Adipose tissue (tissue), 3 donors: ENCODE measurements around the gene PKP4. TPM values are rescaled to one million over a fixed set of nuclear protein-coding genes. Genes with fewer than 3 reads are reported as not detected.

Experiments
- H3K27ac ChIP-seq: one replicate; pipeline ENCODE4 v1.5.1; 2013; ENCODE audit warnings: low read depth, low read length
- WGBS, 3 donors: extraction: QIAGEN DNeasy Blood & Tissue Kit; methylation state at CpG; one replicate each; pipeline ENCODE4 v1.1.7; 2013; 5-methylcytosine and 5-hydroxymethylcytosine counted together
- polyA plus RNA-seq, 3 donors: library from polyadenylated mRNA; stranded (reverse); fragments of 200-250 nt; gene quantifications; one replicate each; pipeline ENCODE4 v1.2.3, GENCODE V29; 2013
- donor health status: healthy with polysubstance abuse.
- donor health status: Bipolar disorder and iron deficiency.
- donor health status: healthy.

The PKP4 gene
- polyA plus RNA-seq, 3 donors, result 11.5 to 35.2 (median 25.9) TPM

DNA sequence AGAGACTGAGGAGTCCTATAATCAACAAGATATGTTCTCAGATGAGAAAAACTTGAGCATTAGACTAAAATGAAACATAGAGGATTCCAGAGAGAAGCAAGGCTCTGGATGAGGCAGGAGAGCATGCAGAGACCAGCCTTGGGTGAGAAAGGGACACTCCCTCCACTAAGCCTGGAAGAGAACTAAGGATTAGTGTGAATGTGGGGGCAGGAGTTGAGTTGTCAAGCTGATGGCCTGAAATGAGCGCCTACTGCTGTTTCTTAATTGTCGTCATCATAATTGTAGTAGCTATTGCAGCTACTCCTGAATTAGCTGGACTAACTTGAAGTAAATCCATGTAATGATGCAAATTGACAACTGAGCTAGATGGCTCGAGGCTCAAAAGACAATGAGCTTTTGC, 114.1 kb downstream of the PKP4 start:
- WGBS, 3 donors, result 96 to 100% (median 99%) methylated on average over 3 of the region's 3 CpGs

GRCh38 chr2:158573739-158574138, 117.0 kb downstream of the PKP4 start:
- WGBS, 3 donors, result 73 to 94% (median 88%) methylated on average over 1 of the region's 1 CpG
- no peak overlapping the region for H3K27ac ChIP-seq

More for the DNA sequence above, 114.1 kb downstream of the PKP4 start:
- no peak overlapping the region for H3K27ac ChIP-seq

- H3K27ac ChIP-seq, result no peak overlapping the region
- WGBS, 3 donors, result 36 to 75% (median 67%) methylated on average over 2 of the region's 2 CpGs
Observed at GRCh38 chr2:158575051-158575635, 118.4 kb downstream of the PKP4 start.

DNA sequence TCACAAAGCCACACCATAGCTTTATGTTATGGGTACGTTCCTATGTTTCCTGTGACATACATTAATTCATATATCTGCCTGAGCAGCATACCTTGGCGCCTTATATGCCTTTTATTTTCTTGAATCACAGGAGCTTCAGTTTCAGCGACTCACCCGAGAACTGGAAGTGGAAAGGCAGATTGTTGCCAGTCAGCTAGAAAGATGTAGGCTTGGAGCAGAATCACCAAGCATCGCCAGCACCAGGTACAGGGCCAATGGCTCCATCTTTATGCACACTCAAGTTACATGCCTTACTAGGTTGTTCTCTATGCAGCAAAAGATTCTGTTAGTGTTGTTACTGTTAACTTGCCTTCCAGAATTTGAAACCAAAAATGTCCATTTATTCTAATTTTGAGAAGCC, 120.4 kb downstream of the PKP4 start:
- WGBS, 3 donors, result 96 to 98% (median 97%) methylated on average over 5 of the region's 5 CpGs
- H3K27ac ChIP-seq, result no peak overlapping the region

GRCh38 chr2:158578703-158579330, 122.1 kb downstream of the PKP4 start:
- no peak overlapping the region for H3K27ac ChIP-seq
- WGBS, 3 donors, result 97 to 98% (median 97%) methylated on average over 1 of the region's 1 CpG

DNA sequence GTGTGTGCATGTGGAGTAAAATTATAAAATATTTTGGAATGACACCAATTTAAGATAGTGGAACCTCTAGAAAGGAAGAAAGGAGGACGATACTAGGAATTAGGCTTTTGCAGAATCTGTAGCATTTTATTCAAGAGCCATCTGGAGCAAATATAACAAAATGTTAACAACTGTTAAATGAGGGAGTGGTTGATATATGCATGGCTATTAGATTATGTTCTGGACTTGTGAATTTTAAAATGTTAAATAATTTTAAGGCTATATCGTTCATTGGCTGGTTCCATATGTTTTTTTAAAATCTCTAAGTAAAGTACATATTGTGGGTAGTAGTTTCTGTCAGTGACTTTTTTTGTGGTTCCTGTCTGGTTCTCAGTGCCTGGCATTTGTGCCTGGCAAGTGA, 123.2 kb downstream of the PKP4 start:
- 90 to 96% (median 94%) methylated on average over 2 of the region's 2 CpGs for whole genome bisulfite sequencing, 3 donors

GRCh38 chr2:158580760-158581159, 124.0 kb downstream of the PKP4 start:
- 78 to 91% (median 90%) methylated on average over 2 of the region's 2 CpGs for WGBS, 3 donors
- H3K27ac ChIP-seq, result no peak overlapping the region

More for the DNA sequence above, 123.2 kb downstream of the PKP4 start:
- H3K27ac ChIP-seq, result no peak overlapping the region

DNA sequence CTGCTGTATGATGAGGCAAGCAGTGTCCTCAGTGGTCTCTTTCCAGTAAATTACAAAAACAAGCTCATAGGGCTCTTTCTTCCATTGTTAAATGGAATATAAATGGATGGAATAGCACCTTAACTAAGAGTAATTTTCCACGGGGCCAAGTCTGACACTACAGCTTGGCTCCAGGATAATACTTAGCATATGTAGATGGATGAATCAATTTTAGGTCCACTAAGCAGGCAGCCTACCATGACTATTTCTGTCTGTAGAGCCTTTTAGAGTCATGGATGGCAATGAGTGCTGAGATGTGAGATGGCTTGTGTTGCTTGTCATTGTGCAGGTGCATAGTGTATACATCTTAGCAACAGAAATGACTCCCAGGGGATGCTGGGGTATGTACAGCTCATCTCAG, 125.9 kb downstream of the PKP4 start:
- WGBS, 3 donors, result 88 to 100% (median 98%) methylated on average over 1 of the region's 1 CpG
- no peak overlapping the region for H3K27ac ChIP-seq

DNA sequence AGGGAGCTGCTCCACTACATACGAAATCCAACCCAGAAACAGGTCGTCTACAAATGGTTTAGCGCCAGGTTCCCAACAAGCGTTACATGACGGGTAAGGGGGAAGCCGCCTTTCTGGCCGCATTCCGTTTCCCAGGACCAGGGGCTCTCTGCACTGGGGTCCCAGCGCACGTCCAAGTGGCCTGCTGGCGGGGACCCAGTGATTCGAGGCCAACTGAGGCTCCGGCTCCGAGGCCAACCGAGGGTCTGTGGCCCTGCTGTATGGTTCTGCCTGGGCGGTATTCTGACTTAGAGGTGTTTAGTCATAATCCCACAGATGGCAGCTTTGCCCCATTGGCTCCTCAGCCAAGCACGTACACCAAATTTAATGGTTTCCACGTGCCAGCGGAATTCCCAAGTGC, 127.2 kb downstream of the PKP4 start:
- no peak overlapping the region for H3K27ac ChIP-seq
- whole genome bisulfite sequencing, 3 donors, result 97 to 99% (median 98%) methylated on average over 19 of the region's 19 CpGs

- WGBS, 3 donors, result 60 to 78% (median 63%) methylated on average over 3 of the region's 3 CpGs
- H3K27ac ChIP-seq, result no peak overlapping the region
Observed at GRCh38 chr2:158586491-158586890, 129.7 kb downstream of the PKP4 start.

DNA sequence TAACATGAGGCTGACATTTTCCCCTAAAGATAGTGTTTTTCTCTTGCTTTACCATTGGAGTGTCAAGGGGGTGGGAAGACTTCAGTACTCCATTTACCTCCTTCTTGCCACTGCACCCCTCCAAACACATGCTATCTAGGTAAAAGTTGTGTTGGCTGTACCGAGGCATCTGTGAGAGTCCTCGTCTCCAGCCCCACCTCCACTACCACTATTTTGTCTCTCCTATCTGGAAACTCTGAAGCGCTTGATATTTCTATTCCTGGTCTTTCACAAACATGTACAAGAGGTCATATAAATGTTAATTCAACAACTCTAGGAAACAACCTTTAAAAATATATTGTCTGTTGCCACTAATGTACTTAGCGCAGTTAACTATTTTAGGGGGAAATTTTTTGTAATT, 132.6 kb downstream of the PKP4 start:
- 93 to 96% (median 95%) methylated on average over 4 of the region's 4 CpGs for WGBS, 3 donors

DNA sequence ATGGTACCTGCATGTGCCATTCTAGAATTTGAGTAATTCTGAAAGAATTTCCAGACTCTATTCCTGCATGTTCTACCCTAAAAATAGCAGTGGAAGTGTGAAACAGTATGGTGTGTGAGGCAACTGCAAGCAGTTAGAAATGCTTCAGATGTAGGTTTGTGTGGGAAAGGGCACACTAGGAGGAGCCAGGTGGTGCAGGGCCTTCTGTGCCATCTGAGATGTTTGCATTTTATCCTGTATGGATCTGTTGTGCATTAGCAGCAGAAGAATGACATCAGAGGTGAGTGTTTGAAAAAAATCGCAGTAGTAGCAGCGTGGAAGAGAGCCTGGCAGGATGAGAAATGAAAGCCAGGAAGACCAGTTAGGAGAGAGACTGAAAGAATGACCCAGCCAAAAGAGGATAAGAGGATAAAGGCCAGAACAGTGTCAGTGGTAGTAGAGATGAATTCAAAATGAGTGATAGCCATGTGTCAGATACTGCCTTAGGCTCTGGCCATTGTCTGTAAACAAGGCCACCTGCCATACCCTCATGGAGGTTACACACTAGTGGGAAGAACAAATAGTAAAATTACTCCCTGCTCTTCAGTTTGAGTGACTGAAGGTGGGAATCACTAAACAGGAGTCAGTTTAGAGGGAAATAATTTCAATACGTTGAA, 142.2 kb downstream of the PKP4 start:
- no peak overlapping the region for H3K27ac ChIP-seq
- 86 to 93% (median 88%) methylated on average over 3 of the region's 3 CpGs for WGBS, 3 donors

More for the DNA sequence above, 132.6 kb downstream of the PKP4 start:
- no peak overlapping the region for H3K27ac ChIP-seq

DNA sequence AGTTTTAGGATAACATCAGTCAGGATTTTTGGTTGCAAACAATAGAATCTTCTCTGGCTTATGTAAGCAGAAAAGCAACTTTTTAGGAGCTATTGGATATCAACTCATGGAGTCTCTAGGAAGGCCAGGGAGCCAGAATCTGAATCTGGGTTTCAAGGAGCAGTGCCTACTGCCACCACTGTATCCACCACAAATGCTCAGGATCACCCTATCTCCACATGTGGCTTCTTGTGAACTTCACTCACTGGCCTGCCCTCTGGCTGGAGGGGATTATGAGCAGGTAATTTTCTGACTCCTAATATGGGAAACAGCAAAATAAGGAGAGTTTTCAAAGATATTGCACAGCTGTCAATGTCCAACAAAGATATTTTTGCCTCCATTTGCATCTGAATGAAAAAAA, 142.9 kb downstream of the PKP4 start:
- H3K27ac ChIP-seq, result no peak overlapping the region

DNA sequence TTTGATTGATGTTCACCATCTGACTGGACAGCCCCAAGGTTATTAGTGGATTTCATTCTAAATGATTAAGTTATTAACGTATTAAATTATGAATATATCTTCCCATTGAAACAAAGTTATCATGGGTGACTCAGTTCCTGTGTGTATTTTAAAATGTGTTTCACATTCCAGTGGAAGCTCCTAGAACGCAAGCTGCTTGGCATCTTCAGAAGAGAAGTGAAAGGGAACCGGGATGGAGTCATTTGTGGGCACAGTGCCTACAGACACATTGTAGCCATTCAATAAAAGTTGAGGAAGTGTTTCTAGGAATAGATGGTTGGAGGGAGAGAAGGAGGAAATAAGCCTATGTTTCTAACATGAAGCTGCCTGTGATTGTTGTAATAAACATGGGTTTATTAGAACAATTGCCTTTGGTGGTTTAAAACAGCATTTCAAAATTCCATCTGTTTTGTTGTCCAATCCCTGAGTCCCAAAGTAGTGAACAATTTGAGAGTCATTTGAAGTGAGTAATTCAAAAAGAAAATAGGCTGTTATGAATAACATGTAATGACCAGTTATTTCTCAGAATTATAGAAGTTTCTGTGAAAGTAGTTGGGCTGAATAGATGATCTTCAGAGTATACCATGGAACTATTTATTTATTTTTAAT, 143.5 kb downstream of the PKP4 start:
- 26 to 54% (median 29%) methylated on average over 3 of the region's 3 CpGs for WGBS, 3 donors
- no peak overlapping the region for H3K27ac ChIP-seq

- 24 to 70% (median 67%) methylated on average over 2 of the region's 2 CpGs for WGBS, 3 donors
- no peak overlapping the region for H3K27ac ChIP-seq
Observed at GRCh38 chr2:158602027-158602426, 145.3 kb downstream of the PKP4 start.

DNA sequence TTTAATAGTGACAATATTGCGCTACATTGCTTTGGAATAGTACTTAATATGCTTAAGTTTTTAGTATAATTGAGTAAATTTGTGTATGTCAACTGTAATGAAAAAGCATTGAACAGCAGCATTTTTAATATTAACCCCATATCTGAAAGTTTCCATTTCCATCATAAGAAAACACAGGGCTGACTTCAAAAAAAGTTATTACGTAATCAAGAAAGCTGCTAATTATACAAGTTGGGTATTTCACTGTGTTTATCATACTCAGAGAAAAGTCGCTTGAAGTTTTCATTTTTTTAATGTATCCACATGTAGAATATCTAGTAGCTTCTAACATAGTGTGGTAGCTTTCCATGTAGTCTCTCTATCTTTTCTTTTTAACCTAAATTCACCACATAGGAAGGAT, 146.5 kb downstream of the PKP4 start:
- H3K27ac ChIP-seq, result no peak overlapping the region
- WGBS, 3 donors, result 97 to 98% (median 97%) methylated on average over 3 of the region's 3 CpGs

DNA sequence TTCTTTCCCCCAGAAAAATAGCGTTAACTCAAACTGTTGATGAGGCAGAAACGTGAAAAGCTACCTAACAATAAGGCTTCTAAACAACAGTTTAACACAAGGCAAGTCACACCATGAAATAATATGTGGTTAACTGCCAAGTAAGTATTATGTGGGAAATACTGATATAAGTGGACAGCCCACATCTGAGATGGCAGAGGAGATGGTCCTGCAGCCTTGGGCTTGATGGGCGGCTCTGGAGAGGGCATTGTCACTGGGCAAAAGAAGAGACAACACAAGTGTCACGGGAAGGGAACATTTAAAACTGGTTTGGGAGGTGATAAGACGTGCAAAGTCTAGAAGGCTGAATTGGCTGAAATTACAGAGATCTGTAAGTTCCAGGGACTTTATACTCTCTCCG, 147.2 kb downstream of the PKP4 start:
- no peak overlapping the region for H3K27ac ChIP-seq
- 90 to 95% (median 94%) methylated on average over 6 of the region's 6 CpGs for WGBS, 3 donors

DNA sequence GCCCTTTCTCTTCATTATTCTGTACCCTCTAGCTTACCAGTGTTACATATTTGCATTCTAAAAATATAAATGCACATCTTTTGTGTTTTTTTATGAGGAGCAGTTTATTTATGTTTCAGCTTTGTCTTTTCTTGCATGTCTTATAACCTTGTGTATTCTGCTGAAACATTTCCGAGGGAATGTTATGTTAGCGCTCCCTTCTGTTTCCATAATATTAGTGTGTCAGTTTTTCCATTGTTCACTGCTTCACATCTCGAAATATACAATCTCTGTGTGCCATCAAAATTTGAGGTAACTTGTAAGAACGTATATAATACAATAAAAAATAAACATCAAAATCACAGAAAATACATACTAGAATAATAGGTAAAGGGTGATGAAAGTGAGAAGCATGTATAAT, 153.3 kb downstream of the PKP4 start:
- 89 to 95% (median 92%) methylated on average over 4 of the region's 4 CpGs for WGBS, 3 donors
- H3K27ac ChIP-seq, result no peak overlapping the region

DNA sequence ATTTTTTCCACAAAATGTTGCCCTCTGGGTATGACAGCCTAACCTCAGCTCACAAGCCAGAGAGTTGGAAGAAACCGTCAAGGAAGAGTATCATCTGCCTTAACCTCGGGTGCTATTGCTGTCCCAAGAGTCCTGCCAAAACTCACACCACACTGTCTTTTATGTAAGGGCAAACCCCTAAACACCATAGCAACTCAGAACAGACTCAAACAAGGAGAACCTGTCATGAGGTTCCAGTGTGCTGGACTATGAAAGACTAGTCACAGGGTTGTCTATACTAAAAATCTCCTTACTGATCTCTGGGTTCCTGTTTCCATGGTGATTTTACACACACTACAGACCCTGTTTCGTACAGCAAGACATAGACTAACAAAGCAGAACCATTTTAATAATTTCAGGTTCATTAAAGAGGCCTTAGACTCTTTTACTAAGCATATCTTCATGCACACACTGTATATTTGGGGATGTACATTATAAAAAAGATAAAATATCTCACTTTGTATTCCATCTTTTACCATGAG, 159.8 kb downstream of the PKP4 start:
- no peak overlapping the region for H3K27ac ChIP-seq
- 86 to 90% (median 89%) methylated on average over 3 of the region's 3 CpGs for WGBS, 3 donors
